Measurements from ENCODE around the gene GRM7. TPM values are rescaled to one million over a fixed set of nuclear protein-coding genes. Genes with fewer than 3 reads are reported as not detected.

GRM7 gene
- total RNA-seq, 4 donors from 2014 or later = 0.09 TPM; not detected in 3

DNA sequence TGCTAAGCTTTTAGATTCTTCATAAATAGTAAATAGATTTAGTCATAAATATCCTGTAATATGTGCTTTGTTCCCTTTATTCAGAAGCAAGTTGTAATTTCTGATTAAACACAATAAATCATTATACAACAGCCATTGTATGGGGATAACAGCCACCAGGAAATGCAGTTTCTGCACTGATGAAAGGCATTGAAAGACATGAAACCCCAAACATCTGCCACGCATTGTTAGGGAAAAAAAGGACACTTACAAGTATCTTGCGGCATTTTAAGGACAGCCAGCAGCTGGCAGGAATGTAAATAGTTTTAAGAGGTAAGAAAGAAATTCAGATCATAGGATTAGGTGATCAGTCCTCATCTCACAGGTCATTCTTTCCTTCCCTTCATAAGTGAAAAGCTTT, 839.6 kb downstream of the GRM7 start:
- TF ChIP-seq, protein P1, sequence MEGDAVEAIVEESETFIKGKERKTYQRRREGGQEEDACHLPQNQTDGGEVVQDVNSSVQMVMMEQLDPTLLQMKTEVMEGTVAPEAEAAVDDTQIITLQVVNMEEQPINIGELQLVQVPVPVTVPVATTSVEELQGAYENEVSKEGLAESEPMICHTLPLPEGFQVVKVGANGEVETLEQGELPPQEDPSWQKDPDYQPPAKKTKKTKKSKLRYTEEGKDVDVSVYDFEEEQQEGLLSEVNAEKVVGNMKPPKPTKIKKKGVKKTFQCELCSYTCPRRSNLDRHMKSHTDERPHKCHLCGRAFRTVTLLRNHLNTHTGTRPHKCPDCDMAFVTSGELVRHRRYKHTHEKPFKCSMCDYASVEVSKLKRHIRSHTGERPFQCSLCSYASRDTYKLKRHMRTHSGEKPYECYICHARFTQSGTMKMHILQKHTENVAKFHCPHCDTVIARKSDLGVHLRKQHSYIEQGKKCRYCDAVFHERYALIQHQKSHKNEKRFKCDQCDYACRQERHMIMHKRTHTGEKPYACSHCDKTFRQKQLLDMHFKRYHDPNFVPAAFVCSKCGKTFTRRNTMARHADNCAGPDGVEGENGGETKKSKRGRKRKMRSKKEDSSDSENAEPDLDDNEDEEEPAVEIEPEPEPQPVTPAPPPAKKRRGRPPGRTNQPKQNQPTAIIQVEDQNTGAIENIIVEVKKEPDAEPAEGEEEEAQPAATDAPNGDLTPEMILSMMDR (IDR thresholded peaks at IDR 0.05) = no peak
- no peak for TF ChIP-seq POLR2A (IDR thresholded peaks at IDR 0.05)

DNA sequence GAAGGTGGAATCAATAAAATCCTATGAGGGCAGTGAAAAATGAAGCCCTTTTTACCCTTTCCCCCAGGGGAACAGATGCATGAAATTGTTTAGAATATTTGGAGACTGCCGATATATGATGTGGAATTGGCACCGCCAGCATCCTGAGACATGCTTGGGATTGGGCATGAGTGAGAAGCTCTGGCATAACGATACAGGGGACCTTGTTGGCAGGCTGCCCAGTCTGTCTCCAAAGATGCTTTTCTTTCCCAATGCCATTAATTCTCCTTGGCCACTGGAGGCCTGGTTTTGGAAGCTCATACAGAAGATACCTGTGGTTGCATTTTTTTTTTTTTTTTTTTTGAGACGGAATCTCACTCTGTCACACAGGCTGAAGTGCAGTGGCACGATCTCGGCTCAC, 840.1 kb downstream of the GRM7 start:
- Histone ChIP-seq H3K27me3 (no peaks in the 10 kb centered on the region), H3K9me3 (no peaks in the 10 kb centered on the region), H3K36me3 (no peaks in the 10 kb centered on the region), H3K27ac (no peak overlapping the region), H3K4me1 (no peaks in the 10 kb centered on the region), H3K4me3 (no peak overlapping the region)
- intact Hi-C loops (cut with DNase I) = no loop called here
- TF ChIP-seq, protein P1 (IDR thresholded peaks at IDR 0.05) = no peak
- WGBS, 2 donors = 77 to 81% methylated on average over 4 to 6 of the region's 6 CpGs
- no peak for DNase-seq

More for the DNA sequence above, 839.6 kb downstream of the GRM7 start:
- no peak overlapping the region for H3K4me3 ChIP-seq
- H3K27me3 ChIP-seq = no peaks in the 10 kb centered on the region
- intact Hi-C loops (cut with DNase I) = no loop called here
- H3K4me1 ChIP-seq = no peaks in the 10 kb centered on the region
- no peak for DNase-seq
- no peaks in the 10 kb centered on the region for H3K36me3 ChIP-seq
- H3K9me3 ChIP-seq = no peaks in the 10 kb centered on the region
- 46 to 64% methylated on average over 2 of the region's 2 CpGs for WGBS, 2 donors
- H3K27ac ChIP-seq = no peak overlapping the region

DNA sequence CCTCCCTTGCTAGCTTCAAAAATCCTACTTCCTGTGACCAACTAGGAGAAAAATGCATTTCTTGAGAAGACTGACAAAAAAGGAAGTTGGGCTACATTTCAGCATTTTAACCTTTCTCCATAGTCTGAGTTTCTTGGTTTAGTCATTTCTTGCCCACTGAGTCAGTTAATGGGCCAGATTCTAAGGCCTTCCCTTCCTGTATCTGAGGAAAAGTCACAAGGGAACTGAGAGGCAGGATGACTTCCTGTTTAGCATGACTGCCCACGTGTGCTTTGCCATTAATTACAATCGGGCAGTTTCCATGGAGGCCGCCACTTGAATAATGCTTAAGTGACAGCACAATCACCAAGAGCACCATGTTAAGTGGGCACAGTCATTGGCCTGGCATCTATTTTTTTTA, 846.3 kb downstream of the GRM7 start:
- Histone ChIP-seq H3K27ac (no peak overlapping the region), H3K4me3 (no peak overlapping the region), H3K36me3 (no peaks in the 10 kb centered on the region), H3K9me3 (no peaks in the 10 kb centered on the region), H3K4me1 (no peaks in the 10 kb centered on the region), H3K27me3 (no peaks in the 10 kb centered on the region)
- TF ChIP-seq POLR2A (IDR thresholded peaks at IDR 0.05) = no peak
- TF ChIP-seq, protein P1 (IDR thresholded peaks at IDR 0.05) = no peak
- intact Hi-C loops (cut with DNase I) = no loop called here
- WGBS, 2 donors = 48 to 59% methylated on average over 3 of the region's 3 CpGs
- no peak for DNase-seq

DNA sequence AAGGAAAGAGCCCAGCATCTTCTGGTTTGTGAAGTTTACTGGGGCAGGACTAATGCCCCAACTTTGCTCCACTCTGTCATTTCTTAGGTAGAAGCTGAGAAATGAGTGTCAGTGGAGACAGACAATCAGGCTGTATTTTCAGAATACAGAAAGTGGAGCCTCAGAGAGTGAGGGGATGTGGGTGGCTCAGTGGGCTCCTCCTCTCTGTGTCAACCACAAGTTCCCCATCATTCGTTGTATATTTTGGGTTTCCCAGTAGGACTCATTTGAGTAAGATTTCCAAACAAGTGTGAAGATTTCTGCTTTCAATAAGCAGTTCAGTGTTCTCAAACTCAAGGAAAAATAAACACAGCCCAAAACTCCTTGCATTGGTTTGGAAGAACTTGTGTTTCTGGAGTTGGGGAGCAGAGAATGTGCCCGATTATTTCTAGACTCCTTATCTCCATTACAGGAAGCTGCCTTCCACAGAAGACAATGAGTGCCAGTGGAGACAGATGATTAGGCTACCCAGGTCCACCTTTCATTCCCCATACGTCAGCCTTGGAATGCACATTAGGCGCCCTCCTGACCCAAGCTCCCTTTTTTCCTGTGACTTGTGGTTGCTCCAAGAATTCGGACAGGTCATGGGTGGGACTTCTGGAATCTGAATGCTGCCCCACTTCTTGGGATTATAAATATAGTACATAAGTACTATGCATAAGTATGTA, 848.6 kb downstream of the GRM7 start:
- no peaks in the 10 kb centered on the region for H3K27me3 ChIP-seq
- intact Hi-C loops (cut with DNase I) = no loop called here
- H3K36me3 ChIP-seq = no peaks in the 10 kb centered on the region
- no peak for TF ChIP-seq POLR2A (IDR thresholded peaks at IDR 0.05)
- TF ChIP-seq, protein P1 (IDR thresholded peaks at IDR 0.05) = no peak
- 56 to 65% methylated on average over 5 of the region's 5 CpGs for WGBS, 2 donors
- no peak for DNase-seq
- H3K4me1 ChIP-seq = no peaks in the 10 kb centered on the region
- H3K27ac ChIP-seq = no peak overlapping the region
- H3K9me3 ChIP-seq = no peaks in the 10 kb centered on the region
- H3K4me3 ChIP-seq = no peak overlapping the region

DNA sequence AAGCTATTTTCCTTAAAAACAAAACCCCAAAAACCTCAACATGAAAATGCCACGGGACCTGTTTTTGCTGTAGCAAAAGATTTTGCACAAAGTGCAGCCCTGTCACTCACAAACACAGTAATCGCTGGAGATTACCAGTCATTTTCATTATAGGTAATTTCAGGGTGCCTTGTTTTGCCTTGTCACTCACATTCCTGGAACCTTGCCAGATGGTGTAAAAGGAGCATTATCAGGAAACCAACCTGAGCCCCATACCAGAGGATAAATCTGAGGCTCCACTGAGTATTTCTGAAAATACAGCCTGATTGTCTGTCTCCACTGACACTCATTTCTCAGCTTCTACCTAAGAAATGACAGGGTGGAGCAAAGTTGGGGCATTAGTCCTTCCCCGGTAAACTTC, 849.4 kb downstream of the GRM7 start:
- Histone ChIP-seq H3K27me3 (no peaks in the 10 kb centered on the region), H3K4me1 (no peaks in the 10 kb centered on the region), H3K4me3 (no peak overlapping the region), H3K9me3 (no peaks in the 10 kb centered on the region), H3K27ac (no peak overlapping the region), H3K36me3 (no peaks in the 10 kb centered on the region)
- intact Hi-C loops (cut with DNase I) = no loop called here
- WGBS, 2 donors = 51 to 64% methylated on average over 3 of the region's 3 CpGs
- TF ChIP-seq, protein P1 (IDR thresholded peaks at IDR 0.05) = no peak
- no peak for TF ChIP-seq POLR2A (IDR thresholded peaks at IDR 0.05)
- DNase-seq = no peak
